AG20443 (cell line): ENCODE data around the gene DAPK2.

Source experiments
- DNase-seq: peaks from one replicate; pipeline ENCODE4 v3.0.0; 2012; ENCODE audit warnings: low spot score, mixed read lengths

The DAPK2 gene

DNA sequence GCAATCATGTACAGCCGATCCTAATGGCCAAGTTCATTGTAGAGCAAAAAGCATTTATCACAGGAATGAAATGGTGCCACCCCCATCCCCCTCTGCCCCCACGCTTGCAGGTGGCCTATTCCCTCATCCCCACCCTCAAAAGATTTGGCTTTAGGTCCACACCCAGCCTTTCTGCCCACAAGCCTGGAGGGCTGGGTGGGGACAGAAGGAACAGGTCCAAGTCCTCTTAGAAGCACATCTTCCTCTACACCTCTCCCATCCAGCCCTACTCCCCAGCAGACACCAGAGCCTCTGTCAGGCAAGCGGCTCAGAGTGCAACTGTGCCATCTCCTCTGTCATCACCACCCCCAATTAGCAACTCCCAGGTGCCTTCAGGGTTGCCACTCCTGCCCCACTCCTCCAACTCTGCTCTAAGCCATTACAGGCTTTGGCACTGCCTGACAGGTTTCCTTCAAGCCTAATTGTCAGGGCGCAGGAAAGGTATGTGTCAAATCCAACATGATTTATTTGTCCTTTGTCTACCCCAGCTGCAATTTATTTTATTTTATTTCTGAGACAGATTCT lies 49.4 kb downstream of the DAPK2 start:
- DNase-seq: no peak

GRCh38 chr15:63995789-63996188 lies 50.5 kb downstream of the DAPK2 start:
- no peak for DNase-seq

DNA sequence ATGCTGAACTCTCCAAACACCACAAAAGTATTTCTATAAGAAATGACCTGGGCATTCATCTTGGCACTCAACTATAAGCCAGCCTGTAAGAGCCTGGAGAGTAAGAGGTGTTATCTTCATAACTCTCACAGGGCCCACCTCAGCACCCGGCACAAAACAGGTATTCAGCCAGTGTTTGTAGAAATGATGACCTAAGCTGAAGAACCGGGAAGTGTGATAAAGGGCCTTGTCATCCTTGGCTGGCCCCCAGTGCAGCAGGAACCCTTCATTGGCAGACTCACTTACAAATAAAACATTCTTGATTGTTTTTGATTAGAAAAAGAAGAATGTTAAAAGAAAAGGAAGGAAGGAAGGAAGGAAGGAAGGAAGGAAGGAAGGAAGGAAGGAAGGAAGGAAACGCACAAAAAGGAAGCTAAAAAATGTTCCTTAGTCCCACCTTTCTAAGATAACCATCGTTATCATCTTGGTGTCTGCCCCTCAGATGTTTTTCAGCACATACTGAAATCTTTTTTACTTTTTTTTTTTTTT lies 52.1 kb downstream of the DAPK2 start:
- no peak for DNase-seq

GRCh38 chr15:63992300-63992699 lies 54.0 kb downstream of the DAPK2 start:
- DNase-seq: no peak

GRCh38 chr15:63991706-63992105 lies 54.6 kb downstream of the DAPK2 start:
- no peak for DNase-seq

GRCh38 chr15:63990454-63990853 lies 55.8 kb downstream of the DAPK2 start:
- no peak for DNase-seq

DNA sequence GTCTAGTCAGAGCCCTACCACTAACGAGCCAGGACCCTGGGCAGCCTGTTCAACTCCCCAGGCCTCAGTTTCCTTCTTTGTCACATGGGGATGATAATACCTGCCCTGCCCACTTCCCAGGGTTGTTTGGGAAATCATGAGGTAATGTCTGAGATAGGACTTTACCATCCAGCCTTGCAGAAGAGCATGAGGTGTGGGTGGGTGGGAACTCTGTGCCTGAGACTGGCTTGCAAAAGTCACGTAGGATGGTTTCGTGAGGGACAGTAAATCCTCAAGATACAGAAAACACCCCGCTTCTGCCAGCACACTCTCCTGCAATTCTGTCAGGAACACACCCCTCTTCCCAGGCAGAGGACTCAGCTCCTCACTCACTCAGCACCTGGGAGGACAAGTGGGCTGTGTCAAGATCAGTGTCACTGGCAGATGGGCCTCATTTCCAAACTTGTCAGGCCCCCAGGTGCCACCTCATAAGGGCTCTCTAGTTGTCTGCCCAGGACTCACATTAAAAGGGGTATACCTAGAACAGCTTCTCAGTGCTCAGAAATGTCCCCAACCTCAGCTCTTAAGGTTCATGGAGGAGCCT lies 58.4 kb downstream of the DAPK2 start:
- DNase-seq: no peak

- DNase-seq: peak; percentile 42
These were observed 59.4 kb downstream of the DAPK2 start for GRCh38 chr15:63986751-63987341.

GRCh38 chr15:63986185-63986680 lies 60.1 kb downstream of the DAPK2 start:
- DNase-seq: peak; percentile 43

DNA sequence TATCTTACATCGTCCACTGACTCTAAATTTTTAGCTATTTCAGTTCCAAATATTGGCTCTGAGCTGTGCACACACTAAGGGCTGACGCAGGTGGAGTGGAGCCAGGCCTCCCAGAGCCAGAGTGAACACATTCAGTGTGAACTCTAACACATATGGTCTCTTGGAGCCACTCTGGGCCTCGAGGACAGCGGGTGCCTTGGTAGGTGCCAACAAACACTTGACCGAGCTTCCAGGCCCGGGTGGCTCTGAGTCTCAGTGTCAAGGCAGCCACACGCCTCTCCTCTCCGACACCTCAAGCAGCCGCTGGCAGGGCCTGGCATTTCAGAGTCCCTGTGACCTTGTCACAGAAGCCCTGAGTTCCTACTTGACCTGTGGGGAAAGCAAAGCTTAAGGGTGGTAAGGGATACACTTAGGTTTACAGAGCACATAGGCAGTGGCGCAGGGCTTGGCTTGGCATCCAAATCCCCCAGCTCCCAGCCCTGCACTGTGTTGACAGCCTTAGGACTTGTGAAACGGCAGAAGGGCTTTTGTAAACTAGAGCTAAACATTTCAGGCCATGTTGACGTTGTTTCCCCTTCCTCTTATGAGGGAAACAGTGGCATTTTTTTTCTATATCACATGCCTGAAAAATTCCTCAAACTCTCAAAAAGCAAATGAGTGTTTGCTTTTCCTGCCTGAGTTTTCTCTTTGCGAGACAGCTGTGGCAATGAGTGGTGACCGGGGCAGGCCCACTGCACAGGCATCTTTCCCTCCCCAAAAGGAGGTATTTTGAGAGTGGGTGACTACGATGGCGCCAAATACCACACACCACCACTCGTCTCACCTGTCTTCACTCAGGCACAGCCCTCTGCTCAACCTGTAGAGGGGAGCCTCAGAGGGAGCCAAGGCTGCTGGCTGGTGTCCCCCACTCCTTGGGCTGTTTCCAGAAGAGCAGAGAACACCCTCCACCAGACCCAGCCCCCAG lies 60.8 kb downstream of the DAPK2 start:
- peak; percentile 59 for DNase-seq

DNA sequence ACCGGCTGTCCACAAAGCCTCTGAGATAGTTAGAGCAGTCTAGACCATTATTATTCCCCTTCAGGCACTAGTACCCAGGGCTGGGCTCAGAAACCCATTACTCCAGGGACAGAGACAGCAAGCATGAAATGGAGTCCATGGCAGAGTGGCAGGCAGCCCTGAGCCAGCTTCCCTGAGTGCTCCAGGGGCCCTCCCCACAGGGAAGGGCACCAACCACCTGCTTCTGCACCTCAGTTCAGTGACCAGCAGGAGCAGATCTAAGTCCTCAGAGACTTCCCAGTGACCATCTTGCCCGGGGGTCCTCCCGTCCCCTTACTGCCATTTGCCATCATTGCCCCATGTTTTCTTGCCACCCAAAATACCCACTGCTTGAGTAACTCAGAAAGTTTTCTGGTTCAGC lies 62.0 kb downstream of the DAPK2 start:
- no peak for DNase-seq

DNA sequence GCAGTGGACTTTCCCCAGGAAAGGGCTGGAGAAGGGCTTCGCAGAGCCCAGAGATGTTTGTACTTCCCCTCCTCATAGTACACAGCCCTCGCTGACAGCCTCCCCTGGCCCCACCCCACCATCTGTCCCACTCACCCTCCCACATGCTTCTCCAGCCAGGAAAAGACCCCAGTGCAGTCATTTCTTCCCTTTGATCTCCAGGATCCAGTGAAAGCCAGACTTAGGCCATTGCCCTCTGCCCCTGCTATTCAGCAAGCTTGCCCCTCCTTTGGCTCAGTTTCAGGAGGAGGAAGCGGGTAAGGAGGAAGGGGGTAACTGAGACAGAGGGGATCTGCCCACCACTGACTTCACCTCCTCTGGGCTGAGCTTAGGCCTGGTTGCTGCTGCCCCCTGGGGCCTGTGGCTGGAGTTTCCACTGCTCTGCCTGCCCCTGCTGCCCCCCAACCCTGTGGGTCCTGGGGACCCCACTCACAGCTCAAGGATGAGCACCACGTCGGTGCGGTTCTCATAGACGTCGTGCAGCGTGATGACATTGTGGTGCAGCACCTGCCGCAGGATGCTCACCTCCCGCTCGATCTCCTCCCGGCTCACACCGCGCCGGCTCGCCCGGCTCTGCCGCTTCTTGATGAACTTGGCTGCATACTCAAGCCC lies 63.1 kb downstream of the DAPK2 start:
- DNase-seq: no peak

DNA sequence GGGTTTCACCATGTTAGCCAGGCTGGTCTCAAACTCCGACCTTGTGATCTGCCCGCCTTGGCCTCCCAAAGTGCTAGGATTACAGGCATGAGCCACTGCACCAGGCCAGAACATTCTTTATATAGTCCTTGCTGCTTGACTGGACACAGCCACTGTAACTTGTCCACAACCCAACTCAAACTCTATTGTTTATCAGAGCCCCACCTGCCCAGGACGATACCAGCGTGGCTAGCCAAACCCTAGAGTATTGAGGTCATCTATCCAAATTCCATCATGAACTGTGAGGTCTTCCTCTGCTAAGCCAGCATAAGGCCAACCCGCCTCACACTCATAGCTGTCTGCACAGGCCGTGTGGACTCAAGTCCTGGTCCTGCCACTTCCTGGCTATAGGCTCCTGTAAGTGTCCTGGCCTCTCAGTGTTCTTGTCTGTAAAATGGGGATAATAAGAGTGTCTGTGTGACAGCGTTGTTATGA lies 63.9 kb downstream of the DAPK2 start:
- no peak for DNase-seq

- DNase-seq: no peak
These were observed 64.5 kb downstream of the DAPK2 start for GRCh38 chr15:63981596-63982320.

- DNase-seq: no peak
These were observed 67.0 kb downstream of the DAPK2 start for GRCh38 chr15:63979262-63979793.

DNA sequence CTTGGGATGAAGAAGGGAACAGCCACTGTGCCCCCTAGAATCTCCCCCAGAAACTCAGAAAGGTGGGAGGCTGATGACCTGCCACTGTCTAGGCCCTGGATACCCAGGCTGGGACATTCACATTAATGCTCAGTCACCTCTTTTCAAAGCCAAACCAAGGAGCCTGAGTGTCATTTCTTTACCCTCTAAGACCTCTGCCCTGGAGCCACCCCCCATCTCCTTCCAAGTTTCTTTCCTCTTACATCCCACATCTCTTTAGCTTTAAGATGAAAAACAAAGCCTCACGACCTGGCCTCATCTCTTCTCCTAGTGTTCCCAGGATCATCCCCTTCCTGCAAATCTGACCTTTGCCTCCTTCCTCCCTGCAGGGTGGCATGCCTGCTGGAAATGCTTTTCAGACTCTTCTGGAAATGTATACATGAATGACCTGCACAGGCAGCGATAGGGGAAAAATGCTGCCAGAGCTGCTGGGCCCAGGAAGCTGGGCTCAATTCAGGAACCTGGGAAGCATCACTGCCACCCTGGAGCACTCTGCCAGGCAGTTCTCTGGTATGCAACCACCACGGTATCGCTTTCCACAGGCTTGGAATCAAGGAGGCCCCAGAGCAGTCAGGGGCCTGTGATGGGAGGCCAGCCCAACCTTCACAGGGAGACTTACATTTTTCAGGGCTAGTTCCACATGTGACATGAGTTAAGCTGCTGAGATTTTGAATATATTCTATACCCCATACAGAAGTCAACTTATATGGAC lies 67.6 kb downstream of the DAPK2 start:
- DNase-seq: no peak

- peak; percentile 0 for DNase-seq
These were observed 69.2 kb downstream of the DAPK2 start for GRCh38 chr15:63977119-63977518.

DNA sequence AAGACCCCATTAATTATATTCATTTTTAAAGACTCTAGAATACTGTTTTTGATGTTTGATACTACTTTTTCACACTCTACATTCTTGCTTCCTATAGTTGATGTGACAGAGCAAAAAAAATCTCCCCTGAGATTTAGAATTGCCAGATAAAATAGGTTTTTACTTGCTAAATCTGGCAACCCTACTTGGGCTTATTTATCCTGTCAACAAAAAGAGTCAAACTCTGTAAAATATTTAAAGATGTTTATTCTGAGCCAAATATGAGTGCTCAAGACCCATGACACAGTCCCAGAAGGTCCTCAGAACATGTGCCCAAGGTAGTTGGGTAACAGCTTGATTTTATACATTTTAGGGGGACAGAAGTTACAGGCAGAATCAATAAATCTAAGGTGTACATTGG lies 72.3 kb downstream of the DAPK2 start:
- DNase-seq: peak; percentile 7

- DNase-seq: peak; percentile 77
These were observed 72.9 kb downstream of the DAPK2 start for GRCh38 chr15:63973212-63974009.
